Hepatocyte (in vitro differentiated cells): Measurements from ENCODE around the gene TSPAN12.

Source experiments
- EZH2 ChIP-seq: fragments of 200-600 bp; sonication (generic); IDR thresholded peaks from 2 replicates; pipeline ENCODE4 v1.6.1; 2016; ENCODE audit warnings: antibody characterized with exemption, mild to moderate bottlenecking, borderline replicate concordance
- TF ChIP-seq, protein P1 (sequence below): fragments of 200-600 bp; sonication (generic); IDR thresholded peaks from 2 replicates; pipeline ENCODE4 v1.5.1; 2016; ENCODE audit warnings: antibody characterized with exemption, mild to moderate bottlenecking; ENCODE audit not compliant: poor library complexity

DNA sequence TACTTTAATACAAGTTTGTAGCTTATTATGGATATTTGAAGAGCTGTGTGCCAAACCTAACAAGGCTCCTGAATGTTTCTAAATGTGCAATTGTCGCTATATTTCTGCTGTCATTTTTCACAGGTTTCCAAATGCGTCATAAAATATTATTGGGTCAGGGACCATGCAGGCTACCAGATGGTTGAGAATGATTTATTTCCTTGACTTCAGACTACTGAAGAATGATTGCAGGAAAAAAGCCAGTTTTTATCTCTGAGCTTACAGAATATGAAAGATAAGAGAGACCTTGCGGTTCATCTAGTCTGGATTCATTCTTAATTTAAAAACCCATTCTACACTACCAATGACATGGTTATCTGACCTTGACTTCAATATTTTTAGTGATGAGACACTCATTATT is 55.2 kb downstream of the TSPAN12 start:
- TF ChIP-seq, protein P1, sequence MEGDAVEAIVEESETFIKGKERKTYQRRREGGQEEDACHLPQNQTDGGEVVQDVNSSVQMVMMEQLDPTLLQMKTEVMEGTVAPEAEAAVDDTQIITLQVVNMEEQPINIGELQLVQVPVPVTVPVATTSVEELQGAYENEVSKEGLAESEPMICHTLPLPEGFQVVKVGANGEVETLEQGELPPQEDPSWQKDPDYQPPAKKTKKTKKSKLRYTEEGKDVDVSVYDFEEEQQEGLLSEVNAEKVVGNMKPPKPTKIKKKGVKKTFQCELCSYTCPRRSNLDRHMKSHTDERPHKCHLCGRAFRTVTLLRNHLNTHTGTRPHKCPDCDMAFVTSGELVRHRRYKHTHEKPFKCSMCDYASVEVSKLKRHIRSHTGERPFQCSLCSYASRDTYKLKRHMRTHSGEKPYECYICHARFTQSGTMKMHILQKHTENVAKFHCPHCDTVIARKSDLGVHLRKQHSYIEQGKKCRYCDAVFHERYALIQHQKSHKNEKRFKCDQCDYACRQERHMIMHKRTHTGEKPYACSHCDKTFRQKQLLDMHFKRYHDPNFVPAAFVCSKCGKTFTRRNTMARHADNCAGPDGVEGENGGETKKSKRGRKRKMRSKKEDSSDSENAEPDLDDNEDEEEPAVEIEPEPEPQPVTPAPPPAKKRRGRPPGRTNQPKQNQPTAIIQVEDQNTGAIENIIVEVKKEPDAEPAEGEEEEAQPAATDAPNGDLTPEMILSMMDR, result no peak
- no peak for TF ChIP-seq EZH2
